ENCODE data around the gene PRKCI. TPM values are rescaled to one million over a fixed set of nuclear protein-coding genes. Genes with fewer than 3 reads are reported as not detected.

Gene PRKCI
- total RNA-seq, 1 experiment from 2014 or later = 43.7 TPM

- H3K9me3 ChIP-seq (ENCODE audit: control insufficient read depth, insufficient read depth, low read depth, low read length) = no peaks in the 10 kb centered on the region
- H3K27ac ChIP-seq (ENCODE audit: low read length) = no peak overlapping the region
- peaks cover 10% of the 10 kb centered on the region; the same call in 1 of the 2 replicates for H3K36me3 ChIP-seq (ENCODE audit: control insufficient read depth, insufficient read depth, low read length)
- TF ChIP-seq TCF7L2 (IDR thresholded peaks at IDR 0.05; ENCODE audit: low read depth, low read length) (no peak), POLR2AphosphoS5 (IDR thresholded peaks at IDR 0.05; ENCODE audit: low read depth, low read length) (no peak), SIN3A (IDR thresholded peaks at IDR 0.05; ENCODE audit: borderline replicate concordance, insufficient read depth, low read depth, low read length) (no peak), CTCF (IDR thresholded peaks at IDR 0.05) (no peak)
- TF ChIP-seq, protein P1, sequence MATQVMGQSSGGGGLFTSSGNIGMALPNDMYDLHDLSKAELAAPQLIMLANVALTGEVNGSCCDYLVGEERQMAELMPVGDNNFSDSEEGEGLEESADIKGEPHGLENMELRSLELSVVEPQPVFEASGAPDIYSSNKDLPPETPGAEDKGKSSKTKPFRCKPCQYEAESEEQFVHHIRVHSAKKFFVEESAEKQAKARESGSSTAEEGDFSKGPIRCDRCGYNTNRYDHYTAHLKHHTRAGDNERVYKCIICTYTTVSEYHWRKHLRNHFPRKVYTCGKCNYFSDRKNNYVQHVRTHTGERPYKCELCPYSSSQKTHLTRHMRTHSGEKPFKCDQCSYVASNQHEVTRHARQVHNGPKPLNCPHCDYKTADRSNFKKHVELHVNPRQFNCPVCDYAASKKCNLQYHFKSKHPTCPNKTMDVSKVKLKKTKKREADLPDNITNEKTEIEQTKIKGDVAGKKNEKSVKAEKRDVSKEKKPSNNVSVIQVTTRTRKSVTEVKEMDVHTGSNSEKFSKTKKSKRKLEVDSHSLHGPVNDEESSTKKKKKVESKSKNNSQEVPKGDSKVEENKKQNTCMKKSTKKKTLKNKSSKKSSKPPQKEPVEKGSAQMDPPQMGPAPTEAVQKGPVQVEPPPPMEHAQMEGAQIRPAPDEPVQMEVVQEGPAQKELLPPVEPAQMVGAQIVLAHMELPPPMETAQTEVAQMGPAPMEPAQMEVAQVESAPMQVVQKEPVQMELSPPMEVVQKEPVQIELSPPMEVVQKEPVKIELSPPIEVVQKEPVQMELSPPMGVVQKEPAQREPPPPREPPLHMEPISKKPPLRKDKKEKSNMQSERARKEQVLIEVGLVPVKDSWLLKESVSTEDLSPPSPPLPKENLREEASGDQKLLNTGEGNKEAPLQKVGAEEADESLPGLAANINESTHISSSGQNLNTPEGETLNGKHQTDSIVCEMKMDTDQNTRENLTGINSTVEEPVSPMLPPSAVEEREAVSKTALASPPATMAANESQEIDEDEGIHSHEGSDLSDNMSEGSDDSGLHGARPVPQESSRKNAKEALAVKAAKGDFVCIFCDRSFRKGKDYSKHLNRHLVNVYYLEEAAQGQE (IDR thresholded peaks at IDR 0.05; ENCODE audit: insufficient read depth in 1 of 2, low read depth in 2 of 2, low read length in 1 of 2) = no peak
- in situ Hi-C loops (cut with HindIII; ENCODE audit: low pct_unique_long_range_greater_than_20kb, low sequenced_read_pairs) = no loop called here
- POLR2A ChIA-PET = interaction anchor here (0.6 kb wide), 1 partner anchor 13 kb away, joined by 3 read pairs; no protein-coding TSS in a partner anchor
- intact Hi-C loops (cut with micrococcal nuclease; ENCODE audit: unreplicated experiment) = no loop called here
- BruUV-seq (replicated peaks) = no TSS peak
- ATAC-seq (no peak), DNase-seq (ENCODE audit: low read depth, low spot score) (no peak)
- CTCF ChIA-PET = no interaction called here
- no peaks in the 10 kb centered on the region for H3K27me3 ChIP-seq (ENCODE audit: control insufficient read depth, insufficient read depth, low read length)
- H3K4me1 ChIP-seq (ENCODE audit: control insufficient read depth, insufficient read depth, low read length) = no peaks in the 10 kb centered on the region
- no peak overlapping the region for H3K4me3 ChIP-seq (ENCODE audit: low read depth in 2 of 2, low read length in 2 of 2)
Measured at GRCh38 chr3:170270282-170270881, 48.2 kb downstream of the PRKCI start.

DNA sequence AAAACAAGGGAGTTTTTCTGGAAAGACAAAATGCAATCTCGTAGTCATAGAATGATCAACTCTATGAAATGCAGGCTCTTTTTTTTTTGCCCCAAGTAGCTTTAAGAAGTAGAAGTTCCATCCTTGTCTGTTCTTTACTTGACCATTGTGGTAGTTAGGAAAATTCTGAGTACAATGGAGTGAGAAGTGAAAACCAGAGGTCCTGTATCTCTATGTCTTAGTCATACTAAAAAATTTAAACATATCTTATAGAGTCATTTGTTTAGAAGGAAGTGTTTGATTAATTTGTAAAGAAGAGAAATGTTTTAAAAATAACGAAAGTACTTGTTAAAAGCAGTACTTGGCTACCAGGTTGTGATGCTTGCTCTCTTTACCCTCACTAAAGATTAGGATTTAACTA is 52.4 kb downstream of the PRKCI start:
- no peak for ATAC-seq
- no TSS peak for BruUV-seq (replicated peaks)
- DNase-seq (ENCODE audit: low read depth, low spot score) = no peak
- Histone ChIP-seq H3K9me3 (ENCODE audit: control insufficient read depth, insufficient read depth, low read depth, low read length) (no peaks in the 10 kb centered on the region), H3K27ac (ENCODE audit: low read length) (no peak overlapping the region), H3K4me1 (ENCODE audit: control insufficient read depth, insufficient read depth, low read length) (no peaks in the 10 kb centered on the region), H3K4me3 (ENCODE audit: low read depth in 2 of 2, low read length in 2 of 2) (no peak overlapping the region), H3K36me3 (ENCODE audit: control insufficient read depth, insufficient read depth, low read length) (peaks cover 10% of the 10 kb centered on the region; the same call in 1 of the 2 replicates), H3K27me3 (ENCODE audit: control insufficient read depth, insufficient read depth, low read length) (no peaks in the 10 kb centered on the region)
- no peak for TF ChIP-seq TCF7L2 (IDR thresholded peaks at IDR 0.05; ENCODE audit: low read depth, low read length)
- no peak for TF ChIP-seq SIN3A (IDR thresholded peaks at IDR 0.05; ENCODE audit: borderline replicate concordance, insufficient read depth, low read depth, low read length)
- TF ChIP-seq POLR2AphosphoS5 (IDR thresholded peaks at IDR 0.05; ENCODE audit: low read depth, low read length) = no peak
- TF ChIP-seq CTCF (IDR thresholded peaks at IDR 0.05) = no peak
- TF ChIP-seq, protein P1 (IDR thresholded peaks at IDR 0.05; ENCODE audit: insufficient read depth in 1 of 2, low read depth in 2 of 2, low read length in 1 of 2) = no peak
- in situ Hi-C loops (cut with HindIII; ENCODE audit: low pct_unique_long_range_greater_than_20kb, low sequenced_read_pairs) (no loop called here), intact Hi-C loops (cut with micrococcal nuclease; ENCODE audit: unreplicated experiment) (no loop called here)
- POLR2A ChIA-PET = no interaction called here
- CTCF ChIA-PET = no interaction called here
